WTC11 (cell line): ENCODE results near the gene FCHSD1. TPM values are rescaled to one million over a fixed set of nuclear protein-coding genes. Genes with fewer than 3 reads are reported as not detected.

ENCODE experiments used
- ATAC-seq: fragments of 200-7000 bp; cut with Tn5 transposase; 2 replicates; pipeline ENCODE4 v1.10.0; 2021; ENCODE audit warnings: mild to moderate bottlenecking, moderate library complexity
- CTCF ChIA-PET: fragments of 300-600 bp; sonication (Branson Sonifier 250); formaldehyde crosslinking; loops from one replicate; lab custom pipeline; 2021; ENCODE audit warnings: antibody characterized with exemption; lab: Charles Lee
- POLR2A ChIA-PET: fragments of 350-600 bp; sonication (Branson Sonifier 250); formaldehyde crosslinking; loops from one replicate; lab custom pipeline; 2021; ENCODE audit warnings: antibody characterized with exemption; lab: Charles Lee
- DNase-seq: peaks from one replicate; pipeline ENCODE4 v3.0.0; 2021; ENCODE audit warnings: low spot score
- H3K27ac Mint-ChIP-seq: 2 replicates; pipeline ENCODE4 v1.8.0; 2021; ENCODE audit warnings: mixed read lengths
- H3K27me3 Mint-ChIP-seq: 2 replicates; pipeline ENCODE4 v1.8.0; 2021; ENCODE audit warnings: low read depth, mild to moderate bottlenecking, moderate library complexity, mixed read lengths
- H3K36me3 Mint-ChIP-seq: 2 replicates; pipeline ENCODE4 v1.8.0; 2021; ENCODE audit warnings: mixed read lengths
- H3K4me1 Mint-ChIP-seq: 2 replicates; pipeline ENCODE4 v1.8.0; 2022; ENCODE audit warnings: mixed read lengths
- H3K4me3 Mint-ChIP-seq: 2 replicates; pipeline ENCODE4 v1.8.0; 2021; ENCODE audit warnings: mild to moderate bottlenecking, moderate library complexity, mixed read lengths
- H3K9me3 Mint-ChIP-seq: 2 replicates; pipeline ENCODE4 v1.8.0; 2021; ENCODE audit warnings: mixed read lengths
- AFF4 ChIP-seq: sonication (generic); formaldehyde crosslinking; IDR thresholded peaks from 2 replicates; pipeline ENCODE4 v1.8.1; 2023; ENCODE audit warnings: mild to moderate bottlenecking, missing genetic modification reagents, borderline replicate concordance
- ATF1 ChIP-seq: sonication (generic); formaldehyde crosslinking; IDR thresholded peaks from 2 replicates; pipeline ENCODE4 v1.8.1; 2023; ENCODE audit warnings: mild to moderate bottlenecking, moderate library complexity, missing genetic modification reagents
- CTCF ChIP-seq: fragments of 200-600 bp; IDR thresholded peaks from 2 replicates; pipeline ENCODE4 v1.8.0; 2022; ENCODE audit warnings: antibody characterized with exemption
- EMX1 ChIP-seq: fragments of 250-450 bp; sonication (Bioruptor Pico); IDR thresholded peaks from 2 replicates; pipeline ENCODE4 v1.8.0; 2021; ENCODE audit warnings: mild to moderate bottlenecking
- FOXK1 ChIP-seq: sonication (generic); formaldehyde crosslinking; IDR thresholded peaks from 2 replicates; pipeline ENCODE4 v1.8.0; 2022; ENCODE audit warnings: mild to moderate bottlenecking, moderate library complexity, missing genetic modification reagents
- GRHL2 ChIP-seq: fragments of 250-450 bp; sonication (Bioruptor Pico); IDR thresholded peaks from 2 replicates; pipeline ENCODE4 v1.8.0; 2022; ENCODE audit warnings: mild to moderate bottlenecking, moderate library complexity; ENCODE audit not compliant: insufficient replicate concordance, severe bottlenecking
- JAZF1 ChIP-seq: fragments of 250-450 bp; sonication (Bioruptor Pico); IDR thresholded peaks from 2 replicates; pipeline ENCODE4 v1.9.0; 2021; ENCODE audit warnings: moderate library complexity, mild to moderate bottlenecking, inconsistent platforms
- KAT7 ChIP-seq: sonication (generic); formaldehyde crosslinking; IDR thresholded peaks from 2 replicates; pipeline ENCODE4 v1.8.1; 2023; ENCODE audit warnings: missing genetic modification reagents, mild to moderate bottlenecking, borderline replicate concordance
- MAX ChIP-seq: sonication (generic); formaldehyde crosslinking; IDR thresholded peaks from 2 replicates; pipeline ENCODE4 v1.8.0; 2022; ENCODE audit warnings: mild to moderate bottlenecking, missing genetic modification reagents
- NR1H2 ChIP-seq: sonication (generic); formaldehyde crosslinking; IDR thresholded peaks from 2 replicates; pipeline ENCODE4 v1.9.0; 2021; ENCODE audit warnings: mild to moderate bottlenecking, moderate library complexity, missing genetic modification reagents
- NR3C1 ChIP-seq: sonication (generic); formaldehyde crosslinking; conservative IDR thresholded peaks from 2 replicates; pipeline ENCODE4 v1.8.1; 2023; ENCODE audit warnings: low read depth, mild to moderate bottlenecking, missing genetic modification reagents
- RORB ChIP-seq: fragments of 250-450 bp; sonication (Bioruptor Pico); IDR thresholded peaks from 2 replicates; pipeline ENCODE4 v1.9.0; 2021; ENCODE audit warnings: mild to moderate bottlenecking
- SP1 ChIP-seq: sonication (generic); formaldehyde crosslinking; conservative IDR thresholded peaks from 2 replicates; pipeline ENCODE4 v1.8.1; 2022; ENCODE audit warnings: missing genetic modification reagents
- TCF7 ChIP-seq: sonication (generic); formaldehyde crosslinking; IDR thresholded peaks from 2 replicates; pipeline ENCODE4 v1.8.0; 2022; ENCODE audit warnings: mild to moderate bottlenecking, low read depth, missing genetic modification reagents, moderate library complexity
- USF2 ChIP-seq: sonication (generic); formaldehyde crosslinking; IDR thresholded peaks from 2 replicates; pipeline ENCODE4 v1.8.1; 2023; ENCODE audit warnings: mild to moderate bottlenecking, missing genetic modification reagents, moderate library complexity
- ZBTB21 ChIP-seq: sonication (generic); formaldehyde crosslinking; IDR thresholded peaks from 2 replicates; pipeline ENCODE4 v1.8.1; 2023; ENCODE audit warnings: mild to moderate bottlenecking, missing genetic modification reagents, borderline replicate concordance
- ZNF263 ChIP-seq: sonication (generic); formaldehyde crosslinking; IDR thresholded peaks from 2 replicates; pipeline ENCODE4 v1.8.1; 2022; ENCODE audit warnings: low read depth, mild to moderate bottlenecking, moderate library complexity, missing genetic modification reagents
- ZNF317 ChIP-seq: sonication (generic); formaldehyde crosslinking; IDR thresholded peaks from 2 replicates; pipeline ENCODE4 v1.8.1; 2023; ENCODE audit warnings: low read depth, mild to moderate bottlenecking, moderate library complexity, missing genetic modification reagents, borderline replicate concordance
- total RNA-seq: library from RNA; stranded (reverse); gene quantifications from 3 replicates; pipeline ENCODE4 v1.2.3, GENCODE V29; 2021
- TF ChIP-seq, protein P1 (sequence below): sonication (generic); formaldehyde crosslinking; IDR thresholded peaks from 2 replicates; pipeline ENCODE4 v1.8.1; 2023; ENCODE audit warnings: mild to moderate bottlenecking, moderate library complexity, missing genetic modification reagents
- TF ChIP-seq, protein P2 (sequence below): fragments of 250-450 bp; sonication (Bioruptor Pico); IDR thresholded peaks from 2 replicates; pipeline ENCODE4 v1.9.0; 2021; ENCODE audit warnings: mild to moderate bottlenecking

FCHSD1 gene
- total RNA-seq, 1 experiment from 2014 or later = 50.3 TPM

DNA sequence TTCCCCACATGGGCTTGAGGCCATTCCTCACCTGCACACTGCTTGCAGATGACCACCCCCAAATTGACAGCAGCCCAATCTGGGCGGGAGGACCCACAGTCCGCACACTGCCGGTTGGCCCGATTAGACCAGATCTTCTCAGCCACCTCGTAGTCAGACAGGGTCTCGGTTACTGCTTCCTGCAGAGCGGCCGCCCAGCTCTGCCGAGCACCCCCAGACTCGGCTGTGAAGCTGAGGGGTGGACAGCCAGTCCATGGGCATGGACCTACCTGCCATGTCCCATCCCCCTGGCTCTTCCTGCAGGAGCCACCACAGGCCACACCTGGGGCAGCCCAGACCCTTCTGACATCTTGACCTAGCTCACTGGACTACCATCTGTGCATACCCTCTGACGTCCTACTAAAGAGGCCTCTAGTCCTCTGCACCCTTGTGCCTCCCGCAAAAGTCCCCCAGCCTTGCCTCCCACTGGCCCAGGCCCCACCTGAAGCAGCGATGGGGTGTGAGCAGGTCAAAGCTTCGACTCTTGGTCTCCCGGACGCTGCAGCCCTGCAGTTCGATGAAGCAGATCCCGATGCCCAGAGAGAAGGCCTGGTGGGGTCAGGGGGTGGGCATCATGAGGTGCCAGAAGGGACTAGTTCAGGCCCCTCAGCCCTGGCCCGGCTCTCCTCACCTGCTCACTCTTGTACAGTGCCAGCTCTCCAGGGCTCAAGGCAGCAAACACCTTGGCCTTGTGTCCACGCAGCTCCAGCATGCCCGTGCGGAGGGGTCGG lies 21.0 kb upstream of the FCHSD1 start:
- H3K27me3 Mint-ChIP-seq = no peaks in the 10 kb centered on the region
- H3K27ac Mint-ChIP-seq = no peak overlapping the region
- ATAC-seq = no peak
- H3K36me3 Mint-ChIP-seq = peaks cover 29% of the 10 kb centered on the region
- POLR2A ChIA-PET = interaction anchor here (0.5 to 1.0 kb wide), 2 partner anchors 23 to 210 kb away, joined by 3 to 5 read pairs; no protein-coding TSS in a partner anchor
- peaks cover 28% of the 10 kb centered on the region for H3K4me1 Mint-ChIP-seq
- no peaks in the 10 kb centered on the region for H3K9me3 Mint-ChIP-seq
- DNase-seq = no peak
- no peak for TF ChIP-seq EMX1
- no peak for TF ChIP-seq ZNF317 (CRISPR knock-in tag)
- no peak for TF ChIP-seq GRHL2 (CRISPR knock-in tag)
- no peak for TF ChIP-seq FOXK1
- TF ChIP-seq ATF1 = no peak
- TF ChIP-seq, protein P1, sequence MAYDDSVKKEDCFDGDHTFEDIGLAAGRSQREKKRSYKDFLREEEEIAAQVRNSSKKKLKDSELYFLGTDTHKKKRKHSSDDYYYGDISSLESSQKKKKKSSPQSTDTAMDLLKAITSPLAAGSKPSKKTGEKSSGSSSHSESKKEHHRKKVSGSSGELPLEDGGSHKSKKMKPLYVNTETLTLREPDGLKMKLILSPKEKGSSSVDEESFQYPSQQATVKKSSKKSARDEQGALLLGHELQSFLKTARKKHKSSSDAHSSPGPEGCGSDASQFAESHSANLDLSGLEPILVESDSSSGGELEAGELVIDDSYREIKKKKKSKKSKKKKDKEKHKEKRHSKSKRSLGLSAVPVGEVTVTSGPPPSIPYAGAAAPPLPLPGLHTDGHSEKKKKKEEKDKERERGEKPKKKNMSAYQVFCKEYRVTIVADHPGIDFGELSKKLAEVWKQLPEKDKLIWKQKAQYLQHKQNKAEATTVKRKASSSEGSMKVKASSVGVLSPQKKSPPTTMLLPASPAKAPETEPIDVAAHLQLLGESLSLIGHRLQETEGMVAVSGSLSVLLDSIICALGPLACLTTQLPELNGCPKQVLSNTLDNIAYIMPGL (CRISPR knock-in tag) = no peak
- no peak for TF ChIP-seq SP1 (CRISPR knock-in tag)
- no peak overlapping the region for H3K4me3 Mint-ChIP-seq
- CTCF ChIA-PET = interaction anchor here (1.0 to 1.7 kb wide), 5 partner anchors 7 to 80 kb away, joined by 3 to 10 read pairs (median 7); partner anchors contain the start of genes DIAPH1 and FCHSD1

- Mint-ChIP-seq H3K4me1 (peaks cover 28% of the 10 kb centered on the region), H3K9me3 (no peaks in the 10 kb centered on the region), H3K4me3 (no peak overlapping the region), H3K27me3 (no peaks in the 10 kb centered on the region), H3K36me3 (peaks cover 33% of the 10 kb centered on the region), H3K27ac (0 out of 2 replicates have a peak overlapping the region, but pooled peaks have one; percentile 53)
- CTCF ChIA-PET = interaction anchor here (0.7 to 2.9 kb wide), 40 partner anchors 8 to 483 kb away, joined by 3 to 29 read pairs (median 4); partner anchors contain the start of genes ARAP3, DELE1, DIAPH1 and FCHSD1
- ATAC-seq (peak; percentile 48), DNase-seq (no peak)
- POLR2A ChIA-PET = interaction anchor here (0.5 to 1.3 kb wide), 3 partner anchors 11 to 52 kb away, joined by 4 to 5 read pairs (median 4); partner anchors contain the start of gene ARAP3
- TF ChIP-seq, protein P2, sequence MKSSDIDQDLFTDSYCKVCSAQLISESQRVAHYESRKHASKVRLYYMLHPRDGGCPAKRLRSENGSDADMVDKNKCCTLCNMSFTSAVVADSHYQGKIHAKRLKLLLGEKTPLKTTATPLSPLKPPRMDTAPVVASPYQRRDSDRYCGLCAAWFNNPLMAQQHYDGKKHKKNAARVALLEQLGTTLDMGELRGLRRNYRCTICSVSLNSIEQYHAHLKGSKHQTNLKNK (CRISPR knock-in tag) = no peak
- TF ChIP-seq ZNF263 (CRISPR knock-in tag) (no peak), MAX (CRISPR knock-in tag) (0 out of 2 replicates have a peak, but pooled peaks have one; percentile 26), ZBTB21 (CRISPR knock-in tag) (no peak), CTCF (peak; percentile 33; the same call in 1 of the 2 replicates)
These were observed 18.3 kb upstream of the FCHSD1 start for GRCh38 chr5:141669520-141669919.

- DNase-seq (no peak), ATAC-seq (no peak)
- H3K36me3 Mint-ChIP-seq = peaks cover 38% of the 10 kb centered on the region
- ChIA-PET POLR2A (interaction anchor here (0.5 to 1.3 kb wide), 3 partner anchors 12 to 53 kb away, joined by 4 to 5 read pairs (median 4); partner anchors contain the start of gene ARAP3), CTCF (interaction anchor here (0.7 to 2.9 kb wide), 35 partner anchors 9 to 343 kb away, joined by 3 to 29 read pairs (median 4); partner anchors contain the start of genes ARAP3, DELE1, DIAPH1 and FCHSD1)
- H3K4me3 Mint-ChIP-seq = no peak overlapping the region
- no peaks in the 10 kb centered on the region for H3K27me3 Mint-ChIP-seq
- H3K27ac Mint-ChIP-seq = peak overlapping the region; percentile 69; the same call in 1 of the 2 replicates
- peaks cover 20% of the 10 kb centered on the region for H3K4me1 Mint-ChIP-seq
- H3K9me3 Mint-ChIP-seq = no peaks in the 10 kb centered on the region
- TF ChIP-seq RORB (CRISPR knock-in tag) (no peak), NR3C1 (CRISPR knock-in tag) (no peak), KAT7 (no peak), AFF4 (CRISPR knock-in tag) (no peak), TCF7 (no peak), USF2 (CRISPR knock-in tag) (no peak), JAZF1 (CRISPR knock-in tag) (no peak), NR1H2 (CRISPR knock-in tag) (no peak)
These were observed 17.5 kb upstream of the FCHSD1 start for GRCh38 chr5:141668601-141669265.
